NCI-H1694 treated with DMSO at 0.1 percent for 48 hours (cell line): ENCODE results near the gene BANF2.
"Not testable (repeated sequence)": the region's sequence is repeated elsewhere in the genome, so short reads cannot be mapped to it uniquely, and the experiment has no call there.

Experiments used
- DNase-seq: peaks from one replicate; lab custom pipeline; 2025; lab: John Stamatoyannopoulos, UW

BANF2 gene

GRCh38 chr20:17766226-17766625 lies 66.5 kb downstream of the BANF2 start:
- no peak for DNase-seq

GRCh38 chr20:17767624-17768023 lies 67.9 kb downstream of the BANF2 start:
- no peak for DNase-seq

DNA sequence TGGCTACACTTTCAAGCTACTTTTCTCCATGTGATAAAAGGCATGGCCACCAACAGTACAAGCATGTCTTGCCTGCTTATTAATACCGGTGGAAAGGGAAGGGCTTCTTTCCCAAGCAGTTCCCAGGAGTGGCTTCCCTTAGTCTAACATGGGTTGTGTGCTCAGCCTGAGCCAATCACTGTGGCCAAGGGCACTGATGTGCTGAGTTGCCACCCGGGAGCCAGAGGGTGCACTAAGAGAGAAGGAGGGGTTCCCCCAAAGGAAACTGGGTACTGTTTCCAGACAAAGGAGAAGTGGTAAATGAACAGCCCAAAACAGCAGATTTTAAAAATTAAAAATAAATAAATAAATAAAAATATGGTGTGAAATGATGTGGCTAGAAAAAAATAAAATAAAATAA lies 68.5 kb downstream of the BANF2 start:
- DNase-seq, result no peak

DNA sequence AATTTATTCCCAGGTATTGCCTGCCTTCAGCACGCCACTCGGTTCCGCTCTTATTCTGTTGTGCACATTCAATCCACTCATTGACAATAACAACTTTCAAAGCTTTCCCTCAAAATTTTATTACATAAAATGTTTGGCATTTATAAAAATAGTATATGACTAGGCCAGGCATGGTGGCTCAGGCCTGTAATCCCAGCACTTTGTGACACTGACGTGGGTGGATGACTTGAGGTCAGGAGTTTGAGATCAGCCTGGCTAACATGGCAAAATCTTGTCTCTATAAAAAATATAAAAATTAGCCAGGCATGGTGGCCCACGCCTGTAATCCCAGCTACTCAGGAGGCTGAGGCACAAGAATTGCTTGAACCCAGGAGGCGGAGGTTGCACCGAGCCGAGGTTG lies 70.0 kb downstream of the BANF2 start:
- DNase-seq, result not testable (repeated sequence)

- DNase-seq, result no peak
Observed at GRCh38 chr20:17771206-17772004, 71.6 kb downstream of the BANF2 start.

DNA sequence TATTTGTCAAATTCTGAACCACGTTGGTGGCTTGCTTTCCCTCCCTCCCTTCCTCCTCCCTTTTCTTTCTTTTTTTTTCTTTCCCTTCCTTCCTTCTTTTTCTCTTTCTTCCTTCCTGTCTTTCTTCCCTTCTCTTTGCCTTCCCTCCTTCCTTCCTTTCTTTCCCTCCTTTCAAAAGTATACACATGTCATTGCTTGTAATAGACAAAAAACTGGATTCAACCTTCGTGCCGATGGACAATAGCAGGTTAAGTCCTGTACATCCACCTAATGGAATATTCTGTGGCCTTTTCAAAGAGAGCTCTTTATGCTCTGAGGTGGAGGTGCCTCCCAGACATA lies 72.2 kb downstream of the BANF2 start:
- DNase-seq, result no peak

- no peak for DNase-seq
Observed at GRCh38 chr20:17773619-17774018, 73.9 kb downstream of the BANF2 start.

DNA sequence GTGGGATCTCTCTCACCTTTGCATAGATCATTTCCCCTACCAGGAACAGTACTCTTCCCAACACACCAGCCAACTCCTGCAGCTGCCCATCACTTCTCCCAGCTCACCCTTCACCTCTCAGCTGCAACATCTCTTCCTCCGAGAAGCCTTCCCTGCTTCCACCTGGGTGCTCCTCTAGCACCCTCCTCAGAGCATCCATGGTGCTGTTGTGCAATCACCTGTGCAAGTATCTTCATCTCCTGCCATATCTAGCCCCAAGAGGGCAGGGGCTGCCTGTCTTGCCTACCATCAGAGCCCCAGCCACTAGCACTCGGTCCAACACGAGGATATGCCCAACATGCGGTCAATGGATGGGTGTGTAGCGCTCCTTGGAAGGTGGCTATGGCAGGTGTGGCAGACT lies 75.8 kb downstream of the BANF2 start:
- DNase-seq, result no peak

DNA sequence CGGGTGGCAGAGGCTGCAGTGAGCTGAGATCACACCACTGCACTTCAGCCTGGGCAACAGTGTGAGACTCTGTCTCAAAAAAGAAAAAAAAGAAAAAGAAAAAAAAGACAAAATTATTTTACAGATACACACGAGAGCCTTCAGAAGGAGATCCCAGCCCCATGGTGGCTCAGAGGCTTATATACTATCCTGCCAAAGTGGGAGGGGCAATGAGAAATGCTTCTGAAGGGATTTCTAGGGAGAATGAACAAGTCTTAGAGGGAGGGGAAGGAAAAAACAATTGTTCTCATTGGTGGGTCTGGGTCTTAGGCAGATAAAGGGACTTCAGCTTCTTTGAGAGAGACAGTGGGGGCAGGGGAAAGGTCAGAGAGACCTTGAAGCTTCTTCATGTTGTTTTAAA lies 76.8 kb downstream of the BANF2 start:
- DNase-seq, result no peak

DNA sequence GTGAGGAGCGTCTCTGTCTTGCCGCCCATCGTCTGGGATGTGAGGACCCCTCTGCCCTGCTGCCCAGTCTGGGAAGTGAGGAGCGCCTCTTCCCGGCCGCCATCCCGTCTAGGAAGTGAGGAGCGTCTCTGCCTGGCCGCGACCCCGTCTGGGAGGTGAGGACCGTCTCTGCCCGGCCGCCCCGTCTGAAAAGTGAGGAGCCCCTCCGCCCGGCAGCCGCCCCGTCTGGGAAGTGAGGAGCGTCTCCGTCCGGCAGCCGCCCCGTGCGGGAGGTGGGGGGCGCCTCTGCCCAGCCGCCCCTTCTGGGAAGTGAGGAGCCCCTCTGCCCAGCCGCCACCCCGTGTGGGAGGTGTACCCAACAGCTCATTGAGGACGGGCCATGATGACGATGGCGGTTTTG lies 79.2 kb downstream of the BANF2 start:
- DNase-seq, result not testable (repeated sequence)

DNA sequence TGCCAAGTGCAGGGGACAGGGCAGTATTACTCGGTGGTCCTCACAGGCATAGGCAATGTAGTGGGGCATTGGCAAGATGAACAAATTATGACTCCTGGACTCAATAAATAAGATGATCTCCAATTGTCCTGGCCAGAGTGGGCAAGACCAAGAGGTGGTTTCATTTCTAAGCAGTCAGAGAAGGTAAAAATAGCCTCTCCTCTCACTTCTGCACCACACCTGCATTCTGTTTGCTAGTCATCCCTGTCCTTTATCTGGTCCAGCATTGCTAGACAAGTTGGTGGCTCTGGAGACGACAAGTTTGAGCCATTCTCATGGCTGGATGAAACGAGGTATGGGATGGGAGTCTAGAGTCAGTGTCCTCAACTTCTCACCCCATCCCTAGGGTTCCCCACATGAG lies 83.0 kb downstream of the BANF2 start:
- no peak for DNase-seq

GRCh38 chr20:17783671-17784070 lies 83.9 kb downstream of the BANF2 start:
- no peak for DNase-seq

DNA sequence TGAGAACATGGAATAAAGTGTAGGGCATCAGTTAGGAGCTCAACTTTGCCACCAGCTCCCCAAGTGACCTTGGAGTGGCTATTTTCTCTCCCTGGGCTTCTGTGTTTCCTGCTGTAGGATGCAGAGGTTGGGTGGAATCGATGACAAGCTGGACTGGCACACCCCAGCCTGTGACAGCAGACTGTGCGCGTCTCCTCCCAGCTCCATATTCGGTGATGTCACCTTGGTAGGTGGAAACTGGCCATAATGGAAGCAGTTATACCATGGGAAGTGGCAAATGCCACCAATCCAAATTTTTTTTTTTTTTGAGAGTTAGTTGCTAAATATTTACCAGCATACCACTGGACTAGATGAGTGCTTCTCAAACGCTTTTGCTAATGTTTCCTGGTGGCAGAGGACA lies 85.2 kb downstream of the BANF2 start:
- no peak for DNase-seq
